Tibial nerve (tissue), 4 donors: ENCODE results near the gene PCSK5. TPM values are rescaled to one million over a fixed set of nuclear protein-coding genes. Genes with fewer than 3 reads are reported as not detected.

Source experiments
- DNase-seq, 2 donors: peaks; one replicate each; pipeline ENCODE4 v3.0.0-alpha.2; 2019; ENCODE audit warnings: low spot score in 2 of 2
- H3K27ac ChIP-seq, 4 donors: fragments of 200-600 bp; sonication (generic) in 3 of 4; one replicate each; pipeline ENCODE4 v1.5.1; 2017 to 2019; ENCODE audit warnings: mild to moderate bottlenecking in 1 of 4
- H3K27me3 ChIP-seq, 2 donors: fragments of 200-600 bp; sonication (generic) in 1 of 2; one replicate each; pipeline versions ENCODE4 v1.5.1 to v1.6.0; 2017 to 2019
- H3K36me3 ChIP-seq, 3 donors: fragments of 200-600 bp; sonication (generic); one replicate each; pipeline ENCODE4 v1.5.1; 2018 to 2019
- H3K4me1 ChIP-seq, 4 donors: fragments of 200-600 bp; sonication (generic) in 3 of 4; one replicate each; pipeline ENCODE4 v1.5.1; 2017 to 2019
- H3K4me3 ChIP-seq, 4 donors: fragments of 200-600 bp; sonication (generic) in 3 of 4; one replicate each; pipeline ENCODE4 v1.5.1; 2017 to 2019; ENCODE audit warnings: mild to moderate bottlenecking in 1 of 4, moderate library complexity in 1 of 4
- H3K9me3 ChIP-seq, 4 donors: fragments of 200-600 bp; sonication (generic) in 3 of 4; one replicate each; pipeline ENCODE4 v1.5.1; 2017 to 2019
- EP300 ChIP-seq, 2 donors: sonication (generic); formaldehyde crosslinking; IDR thresholded peaks; one replicate each; pipeline ENCODE4 v1.6.1; 2017; ENCODE audit warnings: antibody characterized with exemption in 2 of 2, mild to moderate bottlenecking in 1 of 2
- POLR2A ChIP-seq, 2 donors: fragments of 450-650 bp; IDR thresholded peaks; one replicate each; pipeline ENCODE4 v1.6.1; 2017; ENCODE audit warnings: antibody characterized with exemption in 2 of 2, mild to moderate bottlenecking in 2 of 2, moderate library complexity in 2 of 2
- WGBS, 2 donors: methylation state at CpG; one replicate each; pipeline ENCODE4 v1.1.5; 2018; 5-methylcytosine and 5-hydroxymethylcytosine counted together
- total RNA-seq, 4 donors: library from RNA; depleted of rRNA; stranded (reverse); fragments of >200 nt; gene quantifications; one replicate each; pipeline ENCODE4 v1.1.0, GENCODE V29; 2016
- TF ChIP-seq, protein P1 (sequence below), 5 experiments: fragments of 200-600 bp in 3 of 5; fragments of 450-650 bp in 2 of 5; sonication (generic) in 3 of 5; IDR thresholded peaks; one replicate each; pipeline ENCODE4 v1.5.1; 2016 to 2019; ENCODE audit warnings: antibody characterized with exemption in 5 of 5, mild to moderate bottlenecking in 3 of 5, moderate library complexity in 2 of 5

Gene PCSK5
- total RNA-seq, 4 donors from 2014 or later, result 12.5 to 32.7 (median 23.0) TPM

DNA sequence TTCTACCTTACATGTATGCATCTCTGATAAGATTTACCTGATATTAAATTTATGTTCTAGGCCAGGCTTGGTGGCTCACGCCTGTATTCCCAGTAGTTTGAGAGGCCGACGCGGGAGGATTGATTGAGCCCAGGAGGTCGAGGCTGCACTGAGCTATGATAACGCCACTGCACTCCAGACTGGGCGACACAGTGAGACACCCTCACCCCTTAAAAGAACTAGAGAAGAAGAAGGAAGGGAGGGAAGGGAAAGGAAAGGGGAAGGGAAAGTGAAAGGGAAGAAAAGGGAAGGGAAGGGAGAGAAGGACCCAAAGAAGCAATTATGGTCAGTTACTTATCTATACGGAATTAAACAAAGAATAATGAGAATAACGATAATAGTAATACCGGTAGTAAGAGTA is 504.9 kb downstream of the PCSK5 start:
- H3K4me3 ChIP-seq, result peak overlapping the region in 3 of 4 donors; percentile 66 to 88 (median 81)
- DNase-seq, result no peak
- H3K4me1 ChIP-seq, result peaks cover 0 to 13% (median 4%) of the 10 kb centered on the region in 4 donors
- WGBS, 2 donors, result 81 to 83% methylated on average over 10 of the region's 10 CpGs
- no peaks in the 10 kb centered on the region for H3K9me3 ChIP-seq
- peak overlapping the region in 3 of 4 donors; percentile 90 to 95 (median 94) for H3K27ac ChIP-seq
- TF ChIP-seq, protein P1, sequence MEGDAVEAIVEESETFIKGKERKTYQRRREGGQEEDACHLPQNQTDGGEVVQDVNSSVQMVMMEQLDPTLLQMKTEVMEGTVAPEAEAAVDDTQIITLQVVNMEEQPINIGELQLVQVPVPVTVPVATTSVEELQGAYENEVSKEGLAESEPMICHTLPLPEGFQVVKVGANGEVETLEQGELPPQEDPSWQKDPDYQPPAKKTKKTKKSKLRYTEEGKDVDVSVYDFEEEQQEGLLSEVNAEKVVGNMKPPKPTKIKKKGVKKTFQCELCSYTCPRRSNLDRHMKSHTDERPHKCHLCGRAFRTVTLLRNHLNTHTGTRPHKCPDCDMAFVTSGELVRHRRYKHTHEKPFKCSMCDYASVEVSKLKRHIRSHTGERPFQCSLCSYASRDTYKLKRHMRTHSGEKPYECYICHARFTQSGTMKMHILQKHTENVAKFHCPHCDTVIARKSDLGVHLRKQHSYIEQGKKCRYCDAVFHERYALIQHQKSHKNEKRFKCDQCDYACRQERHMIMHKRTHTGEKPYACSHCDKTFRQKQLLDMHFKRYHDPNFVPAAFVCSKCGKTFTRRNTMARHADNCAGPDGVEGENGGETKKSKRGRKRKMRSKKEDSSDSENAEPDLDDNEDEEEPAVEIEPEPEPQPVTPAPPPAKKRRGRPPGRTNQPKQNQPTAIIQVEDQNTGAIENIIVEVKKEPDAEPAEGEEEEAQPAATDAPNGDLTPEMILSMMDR (IDR thresholded peaks at IDR 0.05), result no peak
- TF ChIP-seq EP300 (IDR thresholded peaks at IDR 0.05) (no peak), POLR2A (IDR thresholded peaks at IDR 0.05) (no peak)
- H3K36me3 ChIP-seq, result peaks cover 0 to 5% (median 0%) of the 10 kb centered on the region in 3 donors
- no peaks in the 10 kb centered on the region for H3K27me3 ChIP-seq

DNA sequence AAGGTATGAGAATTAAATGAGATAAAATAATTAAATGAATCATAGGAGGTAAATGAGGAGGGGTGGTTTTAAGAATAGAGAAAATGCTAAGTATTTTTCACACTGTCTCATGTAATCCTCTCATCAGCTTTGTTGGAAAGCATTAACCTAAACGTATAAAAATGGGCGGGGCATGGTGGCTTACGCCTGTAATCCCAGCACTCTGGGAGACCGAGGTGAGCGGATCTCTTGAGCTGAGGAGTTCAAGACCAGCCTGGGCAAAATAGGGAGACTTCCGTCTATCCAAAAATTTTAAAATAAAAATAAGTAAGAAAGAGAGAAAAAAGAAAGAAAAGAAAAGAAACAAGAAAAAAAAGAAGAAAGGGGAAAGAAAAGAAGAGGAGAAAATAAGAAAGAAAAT is 505.7 kb downstream of the PCSK5 start:
- no peaks in the 10 kb centered on the region for H3K9me3 ChIP-seq
- H3K4me3 ChIP-seq, result no peak overlapping the region
- WGBS, 2 donors, result 85 to 91% methylated on average over 6 of the region's 6 CpGs
- no peak for DNase-seq
- no peaks in the 10 kb centered on the region for H3K27me3 ChIP-seq
- H3K27ac ChIP-seq, result no peak overlapping the region
- H3K36me3 ChIP-seq, result peaks cover 0 to 5% (median 0%) of the 10 kb centered on the region in 3 donors
- peaks cover 0 to 13% (median 4%) of the 10 kb centered on the region in 4 donors for H3K4me1 ChIP-seq
- TF ChIP-seq EP300 (IDR thresholded peaks at IDR 0.05) (no peak), POLR2A (IDR thresholded peaks at IDR 0.05) (no peak)
- TF ChIP-seq, protein P1 (IDR thresholded peaks at IDR 0.05), result no peak

DNA sequence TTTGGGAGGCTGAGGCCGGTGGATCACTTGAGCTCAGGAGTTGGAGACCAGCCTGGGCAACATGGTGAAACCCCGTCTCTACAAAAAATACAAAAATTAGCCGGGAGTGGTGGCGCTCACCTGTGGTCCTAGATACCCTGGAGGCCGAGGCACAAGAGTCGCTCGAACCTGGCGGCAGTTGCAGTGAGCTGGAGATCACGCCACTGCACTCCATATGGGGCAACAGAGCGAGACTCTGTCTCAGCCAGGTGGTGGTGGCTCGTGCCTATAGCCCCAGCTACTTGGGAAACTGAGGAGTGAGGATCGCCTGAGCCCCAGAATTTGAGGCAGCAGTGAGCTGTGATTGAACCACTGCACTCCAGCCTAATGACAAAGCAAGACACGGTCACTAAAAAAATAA is 506.1 kb downstream of the PCSK5 start:
- no peak for DNase-seq
- Histone ChIP-seq H3K4me1 (peaks cover 0 to 13% (median 4%) of the 10 kb centered on the region in 4 donors), H3K9me3 (no peaks in the 10 kb centered on the region), H3K4me3 (no peak overlapping the region), H3K36me3 (peaks cover 0 to 5% (median 0%) of the 10 kb centered on the region in 3 donors), H3K27me3 (no peaks in the 10 kb centered on the region), H3K27ac (no peak overlapping the region)
- 94 to 97% methylated on average over 13 of the region's 13 CpGs for WGBS, 2 donors
- TF ChIP-seq EP300 (IDR thresholded peaks at IDR 0.05) (no peak), POLR2A (IDR thresholded peaks at IDR 0.05) (no peak)
- TF ChIP-seq, protein P1 (IDR thresholded peaks at IDR 0.05), result no peak

DNA sequence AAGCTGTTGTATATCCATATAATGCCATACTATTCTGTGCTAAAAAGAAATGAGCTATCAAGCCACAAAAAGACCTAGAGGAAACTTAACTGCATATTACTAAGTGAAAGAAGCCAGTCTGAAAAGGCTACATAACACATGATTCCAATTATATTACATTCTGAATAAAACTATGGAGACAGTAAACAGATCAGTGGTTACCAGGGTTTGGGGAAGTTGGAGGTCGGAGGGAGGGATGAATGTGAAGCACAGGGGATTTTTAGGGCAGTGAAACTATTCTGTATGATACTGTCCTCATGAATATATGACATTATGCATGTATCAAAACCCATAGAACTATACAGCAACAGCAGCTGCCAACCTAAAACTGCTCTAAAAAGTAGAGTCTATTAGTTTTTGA is 509.4 kb downstream of the PCSK5 start:
- Histone ChIP-seq H3K27me3 (no peaks in the 10 kb centered on the region), H3K9me3 (no peaks in the 10 kb centered on the region), H3K4me1 (peaks cover 0 to 14% (median 7%) of the 10 kb centered on the region in 4 donors), H3K27ac (no peak overlapping the region), H3K4me3 (no peak overlapping the region), H3K36me3 (no peaks in the 10 kb centered on the region)
- DNase-seq, result no peak
- WGBS, 2 donors, result 32 to 40% methylated on average over 1 of the region's 1 CpG
- TF ChIP-seq EP300 (IDR thresholded peaks at IDR 0.05) (no peak), POLR2A (IDR thresholded peaks at IDR 0.05) (no peak)
- TF ChIP-seq, protein P1 (IDR thresholded peaks at IDR 0.05), result no peak

DNA sequence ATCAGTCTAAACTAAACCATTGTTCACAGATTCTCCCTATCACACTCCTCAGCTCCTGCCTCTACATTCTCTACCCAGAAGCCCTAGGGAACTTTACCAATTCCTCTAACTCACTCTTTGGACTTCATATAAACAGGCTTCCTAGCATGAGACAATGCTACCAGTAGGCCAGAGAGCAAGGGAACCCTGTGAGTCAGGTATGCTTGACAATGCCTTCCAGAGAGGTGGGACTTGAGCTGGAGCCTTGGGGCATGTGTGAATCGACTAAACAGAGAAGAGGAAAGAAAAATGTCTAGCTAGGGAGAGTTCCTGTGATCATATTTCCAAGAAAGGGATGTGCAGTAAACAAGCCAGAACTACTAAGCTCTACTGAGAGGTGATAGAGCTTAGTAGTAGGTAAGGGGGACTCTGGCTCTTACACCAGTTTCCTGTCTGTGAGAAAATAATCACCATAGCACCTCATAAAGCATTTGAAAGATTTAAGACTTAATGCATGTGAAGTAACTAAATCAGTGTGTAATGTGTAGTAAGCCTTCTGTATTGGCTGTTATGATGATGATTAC is 510.1 kb downstream of the PCSK5 start:
- Histone ChIP-seq H3K4me3 (no peak overlapping the region), H3K27me3 (no peaks in the 10 kb centered on the region), H3K4me1 (peaks cover 0 to 9% (median 4%) of the 10 kb centered on the region in 4 donors), H3K27ac (no peak overlapping the region), H3K9me3 (no peaks in the 10 kb centered on the region), H3K36me3 (no peaks in the 10 kb centered on the region)
- WGBS, 2 donors, result 36 to 37% methylated on average over 1 of the region's 1 CpG
- TF ChIP-seq EP300 (IDR thresholded peaks at IDR 0.05) (no peak), POLR2A (IDR thresholded peaks at IDR 0.05) (no peak)
- TF ChIP-seq, protein P1 (IDR thresholded peaks at IDR 0.05), result no peak
- DNase-seq, result no peak
